ENCODE measurements around the gene RUNX2.
A peak's percentile ranks its signal among the peaks of the same experiment; 100 is the strongest.

DNA sequence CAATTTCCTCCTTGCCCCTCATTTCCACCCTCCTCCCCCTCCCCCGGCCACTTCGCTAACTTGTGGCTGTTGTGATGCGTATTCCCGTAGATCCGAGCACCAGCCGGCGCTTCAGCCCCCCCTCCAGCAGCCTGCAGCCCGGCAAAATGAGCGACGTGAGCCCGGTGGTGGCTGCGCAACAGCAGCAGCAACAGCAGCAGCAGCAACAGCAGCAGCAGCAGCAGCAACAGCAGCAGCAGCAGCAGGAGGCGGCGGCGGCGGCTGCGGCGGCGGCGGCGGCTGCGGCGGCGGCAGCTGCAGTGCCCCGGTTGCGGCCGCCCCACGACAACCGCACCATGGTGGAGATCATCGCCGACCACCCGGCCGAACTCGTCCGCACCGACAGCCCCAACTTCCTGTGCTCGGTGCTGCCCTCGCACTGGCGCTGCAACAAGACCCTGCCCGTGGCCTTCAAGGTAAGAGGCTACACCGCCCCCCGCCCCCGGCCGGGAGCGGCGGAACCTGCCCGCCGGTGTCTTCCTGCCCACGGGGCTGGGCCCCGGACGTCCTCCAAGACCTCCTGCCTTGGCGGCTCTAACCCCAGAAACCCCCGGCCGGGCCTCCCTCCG lies 94.5 kb downstream of the RUNX2 start:
- peak; percentile 42 for TF ChIP-seq POLR2AphosphoS5 (IDR thresholded peaks at IDR 0.05)
- peak; percentile 52 for TF ChIP-seq RAD21 (conservative IDR thresholded peaks at IDR 0.05)
- TF ChIP-seq TAF1 (IDR thresholded peaks at IDR 0.05; ENCODE audit: low read depth), result no peak
